Measurements from ENCODE around the gene THEMIS. TPM values are rescaled to one million over a fixed set of nuclear protein-coding genes. Genes with fewer than 3 reads are reported as not detected.

THEMIS gene
- total and polyA plus RNA-seq, 2 of the 4 experiments (the other 2 are of a cell fraction), result not detected

GRCh38 chr6:127765949-127766348 is 134.9 kb downstream of the THEMIS start:
- Histone ChIP-seq H4K20me1 (ENCODE audit: insufficient read depth, low read length) (no peaks in the 10 kb centered on the region), H3K56ac (ENCODE audit: extremely low read depth, insufficient read depth, low read length) (no peak overlapping the region), H2AK9ac (replicated peaks; ENCODE audit: low read depth, low read length, poor library complexity) (no peak overlapping the region), H2BK120ac (ENCODE audit: low read depth, low read length) (no peak overlapping the region), H3K4me3 (ENCODE audit: insufficient read depth, low read depth, low read length) (no peak overlapping the region), H3K9me1 (ENCODE audit: insufficient read depth, low read length) (no peaks in the 10 kb centered on the region), H3K27ac (ENCODE audit: insufficient read depth, low read length) (no peak overlapping the region), H3K4me1 (ENCODE audit: control insufficient read depth, insufficient read depth, low read length) (no peaks in the 10 kb centered on the region), H2BK5ac (ENCODE audit: low read depth, low read length, poor library complexity, severe bottlenecking) (no peak overlapping the region), H4K8ac (ENCODE audit: low read depth in 2 of 2, low read length in 2 of 2) (no peak overlapping the region), H2BK15ac (ENCODE audit: low read depth, low read length) (no peak overlapping the region), H4K5ac (ENCODE audit: low read depth, low read length) (no peak overlapping the region), H3K14ac (replicated peaks; ENCODE audit: low read depth, low read length) (no peak overlapping the region), H2AFZ (replicated peaks; ENCODE audit: low read length, poor library complexity) (no peak overlapping the region), H3K9ac (ENCODE audit: low read depth, low read length) (no peak overlapping the region), H2BK20ac (ENCODE audit: low read depth, low read length) (no peak overlapping the region), H3K9me3 (ENCODE audit: control insufficient read depth, insufficient read depth, low read length) (no peaks in the 10 kb centered on the region), H3K79me1 (ENCODE audit: low read depth in 1 of 2, low read length in 2 of 2) (no peaks in the 10 kb centered on the region), H3K4ac (ENCODE audit: low read depth, low read length) (no peak overlapping the region), H3K27me3 (ENCODE audit: control insufficient read depth, insufficient read depth, low read length) (no peaks in the 10 kb centered on the region), H3K23ac (ENCODE audit: low read depth, low read length) (no peak overlapping the region), H2AK5ac (ENCODE audit: low read depth, low read length) (no peak overlapping the region), H3K18ac (ENCODE audit: low read depth, low read length) (no peak overlapping the region), H3K36me3 (ENCODE audit: control insufficient read depth, insufficient read depth, low read length) (no peaks in the 10 kb centered on the region), H4K91ac (ENCODE audit: insufficient read depth, low read depth, low read length) (no peak overlapping the region), H3K4me2 (ENCODE audit: low read depth, low read length) (no peak overlapping the region)
- DNase-seq, result no peak
- no peak for ATAC-seq (ENCODE audit: low read depth)
- TF ChIP-seq POLR2A (IDR thresholded peaks at IDR 0.05; ENCODE audit: low read depth, low read length), result no peak
- no peak for TF ChIP-seq MXI1 (IDR thresholded peaks at IDR 0.05; ENCODE audit: borderline replicate concordance, low read depth, low read length)
- no peak for TF ChIP-seq NFE2L2 (IDR thresholded peaks at IDR 0.05; ENCODE audit: low read depth, low read length)
- TF ChIP-seq USF2 (IDR thresholded peaks at IDR 0.05; ENCODE audit: low read depth, low read length), result no peak
- no peak for TF ChIP-seq ELK1 (IDR thresholded peaks at IDR 0.05; ENCODE audit: borderline replicate concordance, low read depth, low read length)
- TF ChIP-seq CHD1 (IDR thresholded peaks at IDR 0.05; ENCODE audit: low read depth, low read length), result no peak
- TF ChIP-seq BHLHE40 (IDR thresholded peaks at IDR 0.05; ENCODE audit: low read depth, low read length), result no peak
- TF ChIP-seq MAZ (IDR thresholded peaks at IDR 0.05; ENCODE audit: borderline replicate concordance, low read depth, low read length), result no peak
- no peak for TF ChIP-seq MAFK (IDR thresholded peaks at IDR 0.05; ENCODE audit: low read depth, low read length)
- no peak for TF ChIP-seq RAD21 (IDR thresholded peaks at IDR 0.05; ENCODE audit: low read length)
- no peak for TF ChIP-seq CEBPB (IDR thresholded peaks at IDR 0.05; ENCODE audit: low read depth, low read length)
- BruUV-seq (replicated peaks), result no TSS peak
- ChIA-PET CTCF (no interaction called here), POLR2A (ENCODE audit: unreplicated experiment) (no interaction called here)
- in situ Hi-C loops (cut with MboI; ENCODE audit: low sequenced_read_pairs) (no loop called here), dilution Hi-C loops (cut with HindIII; ENCODE audit: low sequenced_read_pairs, unreplicated experiment) (no loop called here), intact Hi-C loops (cut with micrococcal nuclease) (no loop called here)
- WGBS, 2 experiments (ENCODE audit: extremely low coverage in 2 of 2, insufficient read length in 1 of 2), result no CpG with 5 or more reads among the region's 2 CpGs

Data from IMR-90 (cell line).